Stimulated activated naive CD4-positive, alpha-beta T cell (primary cell): ENCODE data around the gene NDUFA3.

ENCODE experiments used
- DNase-seq, 6 experiments: peaks; one replicate each; lab custom pipeline; 2025; lab: John Stamatoyannopoulos, UW

NDUFA3 gene

DNA sequence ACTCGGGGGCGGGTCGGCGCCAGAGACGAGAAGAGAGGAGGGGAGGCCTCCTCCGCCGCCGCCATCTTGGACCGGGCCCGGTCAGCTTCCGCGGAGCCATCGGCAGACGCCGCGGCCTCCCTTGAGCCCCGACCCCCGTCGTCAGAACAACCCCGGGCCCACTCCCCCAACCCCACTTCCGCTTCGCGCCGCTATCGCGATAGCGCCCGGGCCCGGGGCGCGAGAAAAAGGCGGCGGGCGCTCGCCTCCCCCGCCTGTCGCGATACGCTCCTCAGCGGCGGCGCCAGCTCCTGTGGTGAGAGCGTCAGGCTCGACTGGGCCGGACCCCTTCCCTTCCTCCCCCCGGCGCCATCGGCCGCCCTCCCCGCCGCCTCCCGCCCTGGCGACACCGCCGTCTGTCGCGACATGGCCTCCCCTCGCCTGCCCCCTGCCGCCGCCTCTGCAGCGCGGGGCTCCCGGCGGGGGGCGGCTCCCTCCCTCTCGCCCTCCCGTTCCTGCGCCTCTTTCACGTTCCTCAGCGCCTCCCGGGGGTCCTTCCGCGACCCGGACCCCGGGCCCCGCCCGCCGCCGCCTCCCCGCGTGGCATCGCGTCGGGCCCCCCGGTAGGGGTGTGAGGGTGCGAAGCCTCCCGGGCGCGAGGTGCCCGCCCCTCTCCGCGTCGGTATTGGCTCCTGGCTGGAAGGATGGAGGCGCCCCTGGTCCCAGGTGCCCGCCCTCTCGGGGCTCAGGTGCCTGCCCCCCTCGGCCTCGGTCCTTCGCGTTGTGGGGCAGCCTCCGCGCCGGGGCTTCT lies 35.2 kb downstream of the NDUFA3 start, which contains the start of gene CNOT3:
Gene CNOT3 (plus strand): TSS at position 64 of the 790 bp plus-strand sequence. CDS start 5,217 bp downstream, outside the sequence.
- peak in 3 of 6 experiments; percentile 14 to 52 (median 48) for DNase-seq

DNA sequence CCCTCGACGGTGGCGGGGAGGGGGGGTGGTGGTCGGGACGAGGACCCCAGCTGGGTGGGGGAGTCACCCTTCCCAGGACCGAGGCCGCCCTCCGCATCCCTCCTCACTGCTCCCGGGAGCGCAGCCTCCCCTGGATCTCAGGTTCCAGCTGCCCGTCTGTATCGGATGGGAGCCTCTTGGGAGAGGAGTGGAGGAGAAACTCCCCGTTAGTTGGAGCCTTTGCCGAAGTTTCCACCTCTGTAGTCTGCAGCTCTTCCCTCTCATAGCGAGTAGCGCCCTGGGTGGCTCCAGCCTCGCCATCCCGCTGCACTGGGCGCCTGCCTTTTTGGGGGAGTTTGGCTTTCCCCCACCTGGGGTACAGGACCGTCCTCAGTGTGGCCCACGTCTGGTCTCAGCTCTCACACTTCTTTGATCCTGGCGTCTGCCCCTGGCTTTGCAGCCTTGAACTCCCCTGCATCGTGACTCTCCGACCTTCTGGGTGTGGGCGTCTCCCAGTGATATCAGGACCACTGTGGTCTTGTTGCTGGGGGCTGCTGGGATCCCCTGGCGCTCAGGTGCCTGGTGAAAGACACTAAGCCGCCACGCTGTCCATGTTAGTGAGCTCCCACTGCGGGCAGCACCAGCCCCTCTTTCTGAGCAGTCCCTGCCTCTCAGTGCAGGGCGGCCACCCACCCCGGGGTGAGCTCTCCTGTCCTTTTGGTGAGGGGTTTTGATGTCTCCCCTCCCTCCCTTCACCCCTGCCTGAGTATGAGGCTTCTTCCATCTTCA lies 36.0 kb downstream of the NDUFA3 start:
- DNase-seq, result peak in 1 of 6 experiments; percentile 12

DNA sequence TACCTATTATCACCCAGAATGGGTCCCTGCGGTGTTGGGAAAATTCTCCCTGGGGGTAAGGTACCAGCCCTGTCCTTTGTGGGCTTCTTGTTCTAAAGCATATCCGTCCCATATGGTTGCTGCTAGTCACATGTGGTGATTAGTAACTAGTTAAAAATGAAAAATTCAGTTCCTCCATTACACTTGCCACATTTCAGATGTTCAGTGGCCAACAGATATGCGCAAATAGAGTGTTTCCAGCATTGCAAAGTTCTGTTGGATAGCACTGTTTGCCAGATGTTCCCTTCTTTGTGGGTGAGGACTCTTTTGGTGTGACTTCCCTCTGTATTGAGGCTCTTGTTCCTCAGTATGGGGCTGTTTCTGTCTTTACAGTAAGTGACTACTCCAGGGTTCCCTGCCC lies 38.7 kb downstream of the NDUFA3 start:
- no peak for DNase-seq

DNA sequence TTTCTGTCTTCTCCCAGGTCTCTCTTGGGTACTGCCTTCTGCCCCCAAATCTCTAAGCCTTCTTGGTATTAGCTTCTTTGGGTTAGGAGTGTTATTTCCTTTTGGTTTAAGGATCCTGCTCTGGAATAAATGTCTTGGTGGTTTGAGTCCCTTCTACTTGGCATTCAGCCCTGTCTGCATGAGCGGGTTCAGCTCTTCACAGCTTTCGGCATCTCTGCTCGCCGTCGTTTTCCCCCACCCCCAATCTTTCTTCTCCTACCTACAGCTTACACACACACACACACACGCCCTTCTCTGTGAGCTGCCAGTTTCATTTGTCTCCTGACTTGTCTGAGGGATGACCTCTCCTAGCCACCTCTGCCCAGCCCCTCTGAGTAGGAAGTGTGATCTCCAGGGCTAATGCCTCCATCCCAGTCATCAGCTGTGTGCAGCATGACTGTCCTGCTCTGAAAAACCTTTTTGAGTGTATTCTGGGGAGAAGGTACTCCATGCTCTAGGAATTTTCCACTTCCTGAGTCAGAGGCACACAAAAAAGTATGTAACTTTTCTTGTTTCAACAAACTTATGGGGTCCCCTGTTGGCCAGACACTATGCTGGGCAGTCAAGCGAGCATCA lies 39.6 kb downstream of the NDUFA3 start:
- DNase-seq, result no peak

DNA sequence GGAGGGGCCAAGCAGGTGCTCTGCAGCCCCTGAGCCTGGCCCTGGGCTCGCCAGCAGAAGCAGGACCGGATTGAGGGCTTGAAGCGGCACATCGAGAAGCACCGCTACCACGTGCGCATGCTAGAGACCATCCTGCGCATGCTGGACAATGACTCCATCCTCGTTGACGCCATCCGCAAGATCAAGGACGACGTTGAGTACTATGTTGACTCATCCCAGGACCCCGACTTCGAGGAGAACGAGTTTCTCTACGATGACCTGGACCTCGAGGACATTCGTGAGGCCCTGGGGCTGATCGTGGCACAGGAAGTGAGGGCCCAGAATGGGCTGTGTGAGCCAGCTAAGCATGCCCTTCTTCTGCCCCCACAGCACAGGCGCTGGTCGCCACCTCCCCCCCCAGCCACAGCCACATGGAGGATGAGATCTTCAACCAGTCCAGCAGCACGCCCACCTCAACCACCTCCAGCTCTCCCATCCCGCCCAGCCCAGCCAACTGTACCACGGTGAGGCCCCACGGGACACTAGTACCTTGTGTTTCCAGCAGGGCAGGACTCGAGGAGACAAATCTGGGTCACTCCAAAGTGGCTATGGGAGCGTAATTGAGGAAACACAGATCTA lies 43.0 kb downstream of the NDUFA3 start:
- no peak for DNase-seq

DNA sequence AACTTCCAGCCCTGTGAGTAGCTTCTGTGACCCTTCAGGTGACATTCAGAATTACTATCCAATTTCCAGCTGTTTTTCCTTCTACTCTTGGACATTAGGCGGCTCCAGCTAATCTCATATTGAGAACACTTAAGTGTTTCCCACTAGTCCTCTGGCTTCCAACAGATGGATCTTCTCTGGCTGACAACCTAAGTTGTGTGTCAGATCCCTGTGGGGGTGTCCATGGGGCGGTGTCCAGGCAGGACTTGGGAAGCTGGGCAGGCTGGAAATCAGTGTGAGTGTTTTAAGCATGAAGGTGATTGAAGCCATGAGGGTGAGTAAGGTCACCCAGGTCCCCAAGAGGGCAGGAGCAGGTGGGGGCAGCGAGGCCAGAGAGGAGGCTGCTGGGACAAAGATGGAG lies 45.0 kb downstream of the NDUFA3 start:
- no peak for DNase-seq

DNA sequence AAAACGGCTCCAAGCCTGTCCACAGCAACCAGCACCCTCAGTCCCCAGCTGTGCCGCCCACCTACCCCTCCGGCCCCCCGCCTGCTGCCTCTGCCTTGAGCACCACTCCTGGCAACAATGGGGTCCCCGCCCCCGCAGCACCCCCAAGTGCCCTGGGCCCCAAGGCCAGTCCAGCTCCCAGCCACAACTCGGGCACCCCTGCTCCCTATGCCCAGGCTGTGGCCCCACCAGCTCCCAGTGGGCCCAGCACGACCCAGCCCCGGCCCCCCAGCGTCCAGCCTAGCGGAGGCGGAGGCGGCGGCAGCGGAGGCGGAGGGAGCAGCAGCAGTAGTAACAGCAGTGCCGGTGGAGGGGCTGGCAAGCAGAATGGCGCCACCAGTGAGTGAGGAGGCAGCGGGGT lies 45.5 kb downstream of the NDUFA3 start:
- DNase-seq, result no peak

DNA sequence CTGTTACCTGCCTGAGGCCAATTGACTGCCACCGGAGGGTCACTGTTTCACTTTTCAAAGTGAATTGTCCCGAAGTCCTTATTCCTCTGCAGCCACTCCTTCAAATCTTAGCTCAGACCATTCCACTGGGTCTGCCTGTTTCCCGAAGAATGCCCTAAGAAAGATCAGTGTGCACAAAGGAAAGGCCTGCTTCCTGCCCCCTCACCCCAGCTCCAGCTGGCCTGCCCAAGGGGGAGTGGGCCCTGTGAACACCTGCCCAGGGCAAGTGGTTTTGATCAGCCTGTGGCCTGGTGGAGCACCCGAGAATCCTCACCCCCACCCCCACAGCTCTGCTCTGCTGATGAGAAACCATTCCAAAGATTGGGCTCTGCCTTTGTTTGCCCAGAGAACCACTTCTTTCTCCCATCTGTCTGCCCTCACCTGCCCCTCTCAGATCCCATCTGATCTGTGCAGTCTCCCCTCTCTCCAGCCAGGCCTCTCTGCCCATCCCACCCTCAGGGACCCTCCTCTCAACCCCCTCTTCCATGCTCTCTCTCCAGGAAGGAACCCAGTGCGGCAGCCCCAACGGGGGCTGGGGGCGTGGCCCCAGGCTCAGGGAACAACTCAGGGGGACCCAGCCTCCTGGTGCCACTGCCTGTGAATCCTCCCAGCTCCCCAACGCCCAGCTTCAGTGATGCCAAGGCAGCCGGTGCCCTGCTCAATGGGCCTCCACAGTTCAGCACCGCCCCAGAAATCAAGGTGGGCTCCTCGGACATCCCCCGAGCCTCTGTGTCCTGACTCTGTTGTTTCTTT lies 46.6 kb downstream of the NDUFA3 start:
- no peak for DNase-seq

DNA sequence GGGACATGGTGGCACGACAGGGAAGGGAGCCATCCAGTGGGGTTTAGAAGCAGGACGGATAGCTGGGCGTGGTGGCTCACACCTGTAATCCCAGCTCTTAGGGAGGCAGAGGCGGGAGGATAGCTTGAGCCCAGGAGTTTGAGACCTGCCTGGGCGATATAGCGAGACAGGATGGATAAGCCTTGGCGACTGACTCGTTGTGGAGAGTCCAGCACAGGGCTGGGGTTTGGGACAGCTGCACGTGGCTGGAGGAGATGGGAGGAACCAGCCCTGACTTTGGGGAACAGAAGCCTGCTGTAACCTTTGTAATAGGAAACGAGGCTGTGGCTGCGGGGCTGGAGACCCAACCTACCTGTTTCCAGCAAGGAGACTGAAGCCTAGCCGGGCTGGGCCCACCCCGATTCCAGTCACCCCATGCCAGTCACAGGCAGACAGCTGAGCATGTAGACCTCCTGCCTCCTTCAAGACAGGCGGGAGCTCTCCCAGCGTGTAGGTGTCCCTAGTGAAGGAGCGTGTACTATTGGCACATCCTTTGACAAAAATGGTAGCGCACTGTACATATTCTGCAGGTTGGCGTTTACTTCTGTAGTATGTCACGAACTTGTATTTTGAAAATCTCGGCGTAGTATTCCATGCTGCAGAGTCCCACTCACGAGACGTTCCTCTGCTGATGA lies 48.8 kb downstream of the NDUFA3 start:
- no peak for DNase-seq

DNA sequence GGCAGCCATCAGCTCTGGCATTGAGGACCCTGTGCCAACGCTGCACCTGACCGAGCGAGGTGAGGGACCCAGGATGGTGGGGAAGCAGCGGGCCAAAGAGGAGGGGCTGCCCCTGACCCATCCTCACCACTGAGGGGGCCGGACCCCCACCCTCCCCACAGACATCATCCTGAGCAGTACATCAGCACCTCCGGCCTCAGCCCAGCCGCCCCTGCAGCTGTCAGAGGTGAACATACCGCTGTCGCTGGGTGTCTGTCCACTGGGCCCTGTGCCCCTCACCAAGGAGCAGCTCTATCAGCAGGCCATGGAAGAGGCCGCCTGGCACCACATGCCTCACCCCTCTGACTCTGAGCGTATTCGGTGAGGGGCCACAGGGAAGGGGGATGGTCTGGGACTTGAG lies 49.6 kb downstream of the NDUFA3 start:
- no peak for DNase-seq

DNA sequence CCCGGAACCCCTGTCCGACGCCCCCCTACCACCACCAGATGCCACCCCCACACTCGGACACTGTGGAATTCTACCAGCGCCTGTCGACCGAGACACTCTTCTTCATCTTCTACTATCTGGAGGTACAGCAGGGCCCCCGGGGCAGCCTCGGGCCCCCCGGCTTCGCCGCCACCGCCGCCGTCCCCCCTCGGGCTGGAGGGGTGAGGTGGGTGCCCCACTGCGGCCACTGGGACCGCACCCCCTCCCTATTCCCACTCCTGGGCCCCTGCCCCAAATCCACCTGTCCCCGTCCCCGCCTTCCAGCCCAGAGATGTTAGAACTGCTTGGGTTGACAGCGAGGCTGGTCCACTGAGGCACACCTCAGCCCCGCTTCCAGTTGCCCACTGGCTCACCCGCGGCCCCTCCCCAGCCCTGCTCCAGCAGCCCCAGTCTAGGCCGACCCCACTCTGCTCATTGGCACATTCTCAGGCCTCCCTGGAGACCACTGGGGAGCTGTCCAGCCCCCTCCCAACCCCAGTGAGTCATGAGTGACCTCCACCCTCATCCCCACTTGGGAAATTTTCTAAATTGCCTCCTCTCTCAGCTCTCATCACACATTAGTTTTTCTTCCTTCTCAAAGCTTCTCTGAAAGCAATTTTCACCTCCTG lies 50.3 kb downstream of the NDUFA3 start:
- no peak for DNase-seq

DNA sequence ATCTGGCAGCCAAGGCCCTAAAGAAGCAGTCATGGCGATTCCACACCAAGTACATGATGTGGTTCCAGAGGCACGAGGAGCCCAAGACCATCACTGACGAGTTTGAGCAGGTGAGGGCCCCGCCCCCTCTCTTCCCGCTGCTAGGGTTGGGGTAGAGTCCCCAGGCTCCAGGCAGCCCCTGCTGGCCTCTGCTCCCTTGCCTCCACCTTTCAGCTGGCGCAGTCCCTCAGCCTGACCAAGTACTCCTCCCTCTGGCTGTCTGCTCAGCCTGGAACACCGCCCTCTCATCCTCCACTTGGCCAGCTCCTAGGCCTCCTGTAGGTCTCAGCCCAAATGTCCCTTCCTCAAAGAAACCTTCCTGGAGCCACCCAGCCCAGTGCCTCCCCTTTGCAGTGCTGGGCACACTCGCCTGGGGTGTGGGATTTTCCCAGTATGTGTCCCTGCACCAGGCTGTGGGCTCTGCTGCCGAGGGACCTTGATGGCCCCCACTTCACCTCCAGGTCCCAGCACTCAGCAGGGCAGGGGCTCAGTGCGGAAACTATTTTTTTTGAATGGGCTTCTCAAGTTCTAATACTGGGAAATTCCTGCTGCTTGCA lies 51.2 kb downstream of the NDUFA3 start:
- DNase-seq, result no peak

DNA sequence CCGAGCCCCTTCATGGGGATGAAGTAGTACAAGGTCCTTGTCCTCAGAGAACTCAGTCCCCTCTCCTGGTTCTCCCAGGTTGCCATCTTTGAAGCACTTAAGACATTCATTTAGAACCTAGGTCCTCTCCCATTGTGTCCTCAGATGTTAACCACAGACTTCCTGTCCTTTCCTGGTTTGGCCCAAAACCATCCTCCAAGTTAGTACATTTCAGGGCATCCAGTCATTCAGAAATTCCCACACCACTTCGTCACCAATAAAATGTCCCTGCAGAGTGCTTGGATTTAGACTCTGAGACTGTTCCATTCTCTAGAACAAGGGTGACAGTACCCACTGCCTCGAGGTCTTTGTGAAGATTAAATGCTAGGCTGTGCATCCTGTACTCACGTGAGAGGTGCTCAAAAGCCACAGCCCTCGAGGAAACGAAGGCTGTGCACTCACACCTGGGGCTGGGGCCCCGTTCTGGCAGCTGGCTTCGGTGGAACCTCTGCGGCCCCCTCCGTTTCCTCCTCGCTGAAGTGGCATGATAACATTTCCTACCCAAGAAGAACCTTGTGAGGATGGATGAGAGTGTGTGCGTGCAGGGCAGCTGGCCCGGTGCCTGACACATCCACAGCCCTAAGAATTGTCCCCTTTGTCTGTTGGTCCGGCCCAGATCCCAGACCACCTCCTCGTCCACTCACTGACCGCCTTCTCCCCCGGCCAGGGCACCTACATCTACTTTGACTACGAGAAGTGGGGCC lies 52.1 kb downstream of the NDUFA3 start:
- peak; percentile 13 to 74 (median 44) for DNase-seq

DNA sequence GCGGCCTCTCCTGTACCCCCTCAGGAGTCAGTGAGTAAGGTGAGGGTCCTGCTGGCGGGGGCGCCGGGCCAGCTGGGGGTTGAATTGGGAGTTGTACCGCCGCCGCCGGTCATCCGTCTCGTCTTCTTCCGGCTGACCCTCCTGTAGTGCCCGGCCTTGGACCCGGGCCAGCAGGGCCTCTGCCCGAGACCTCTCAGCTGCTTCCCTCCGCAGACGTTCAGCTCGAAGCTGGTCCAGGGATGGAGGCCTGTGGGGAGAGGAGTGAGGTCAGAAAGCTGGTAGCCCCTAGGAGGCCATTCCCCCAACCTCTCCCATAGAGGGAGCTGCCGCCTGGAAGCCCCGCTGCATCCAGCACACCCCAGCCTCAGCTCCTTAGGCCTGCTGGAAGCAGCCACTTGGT lies 53.0 kb downstream of the NDUFA3 start:
- DNase-seq, result no peak

DNA sequence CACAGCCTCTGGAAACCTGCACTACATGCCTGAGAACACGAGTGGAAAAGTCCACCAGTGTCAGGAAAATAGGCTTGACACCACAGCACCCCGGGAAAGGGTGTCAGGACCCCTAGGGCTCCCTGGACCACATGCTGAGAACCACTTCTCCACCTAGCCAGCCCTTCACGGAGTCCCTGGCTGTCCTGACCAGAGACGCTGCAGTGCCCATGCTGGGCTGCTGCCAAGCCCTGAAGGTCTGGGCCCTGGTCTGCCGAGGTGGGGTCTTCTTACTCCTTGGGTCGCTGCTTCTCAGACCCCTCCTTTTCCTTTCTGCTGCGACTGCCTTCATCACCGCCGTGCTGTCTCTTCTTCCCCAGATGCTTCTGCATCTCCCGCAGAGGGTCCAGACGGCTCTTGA lies 53.8 kb downstream of the NDUFA3 start:
- no peak for DNase-seq

DNA sequence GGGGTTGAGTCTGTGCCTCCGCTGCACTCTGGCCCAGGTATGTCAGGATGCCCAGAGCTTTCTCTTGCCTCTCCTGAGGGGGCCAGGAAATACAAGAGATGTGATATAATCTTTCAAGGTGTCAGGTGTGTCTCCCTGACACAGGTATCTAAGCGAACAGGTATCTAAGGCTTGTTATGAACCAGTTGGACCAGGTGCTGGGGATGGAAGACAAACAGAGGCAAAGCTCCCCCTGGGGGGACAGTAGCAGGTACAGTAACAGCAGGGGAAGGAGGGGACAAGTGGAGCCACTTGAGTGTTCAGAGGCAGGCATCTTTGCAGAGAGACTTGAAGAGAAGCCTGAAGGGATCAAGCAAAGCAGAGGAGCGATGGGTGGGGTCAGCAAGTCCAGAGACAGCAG lies 54.3 kb downstream of the NDUFA3 start:
- no peak for DNase-seq
